ENCODE data around the gene OXCT2. TPM values are rescaled to one million over a fixed set of nuclear protein-coding genes. Genes with fewer than 3 reads are reported as not detected.

The OXCT2 gene
- total RNA-seq, 2 experiments from 2014 or later, result 0.49 to 1.5 TPM

GRCh38 chr1:39761016-39761415, 10.1 kb downstream of the OXCT2 start:
- DNase-seq (no peak), ATAC-seq (no peak)
- ChIA-PET CTCF (no interaction called here), POLR2A (no interaction called here)
- Mint-ChIP-seq H3K27me3 (no peaks in the 10 kb centered on the region), H3K4me3 (no peak overlapping the region), H3K4me1 (no peaks in the 10 kb centered on the region), H3K9me3 (ENCODE audit: low read depth) (no peaks in the 10 kb centered on the region), H3K27ac (no peak overlapping the region), H3K36me3 (ENCODE audit: low read depth) (peaks cover 27% of the 10 kb centered on the region)
- intact Hi-C loops (cut with DNase I, micrococcal nuclease), result no loop called here

- Mint-ChIP-seq H3K4me3 (no peak overlapping the region), H3K9me3 (ENCODE audit: low read depth) (no peaks in the 10 kb centered on the region), H3K27me3 (no peaks in the 10 kb centered on the region), H3K4me1 (no peaks in the 10 kb centered on the region), H3K36me3 (ENCODE audit: low read depth) (peaks cover 30% of the 10 kb centered on the region), H3K27ac (no peak overlapping the region)
- intact Hi-C loops (cut with DNase I, micrococcal nuclease), result no loop called here
- ATAC-seq (no peak), DNase-seq (no peak)
- ChIA-PET POLR2A (no interaction called here), CTCF (interaction anchor here (1.2 kb wide), 1 partner anchor 39 kb away, joined by 4 read pairs; no protein-coding TSS in a partner anchor)
These were observed 10.8 kb downstream of the OXCT2 start for GRCh38 chr1:39760074-39761008.

- CTCF ChIA-PET, result interaction anchor here (1.2 kb wide), 1 partner anchor 40 kb away, joined by 4 read pairs; no protein-coding TSS in a partner anchor
- ATAC-seq (no peak), DNase-seq (no peak)
- Mint-ChIP-seq H3K4me1 (no peaks in the 10 kb centered on the region), H3K4me3 (no peak overlapping the region), H3K27me3 (no peaks in the 10 kb centered on the region), H3K9me3 (ENCODE audit: low read depth) (no peaks in the 10 kb centered on the region), H3K27ac (no peak overlapping the region), H3K36me3 (ENCODE audit: low read depth) (peaks cover 30% of the 10 kb centered on the region)
- intact Hi-C loops (cut with DNase I, micrococcal nuclease), result loop anchor here in 1 of 2 experiments (2.0 kb wide), 1 partner anchor 17 kb away; no protein-coding TSS in a partner anchor
- POLR2A ChIA-PET, result no interaction called here
These were observed 11.8 kb downstream of the OXCT2 start for GRCh38 chr1:39759436-39759726.

GRCh38 chr1:39758556-39759435, 12.4 kb downstream of the OXCT2 start:
- ATAC-seq (no peak), DNase-seq (no peak)
- H3K36me3 Mint-ChIP-seq (ENCODE audit: low read depth), result peaks cover 31% of the 10 kb centered on the region
- intact Hi-C loops (cut with DNase I, micrococcal nuclease), result loop anchor here in 1 of 2 experiments (2.0 kb wide), 1 partner anchor 18 kb away; no protein-coding TSS in a partner anchor
- ChIA-PET POLR2A (no interaction called here), CTCF (interaction anchor here (1.2 kb wide), 1 partner anchor 40 kb away, joined by 4 read pairs; no protein-coding TSS in a partner anchor)
- H3K4me3 Mint-ChIP-seq, result no peak overlapping the region
- H3K27ac Mint-ChIP-seq, result no peak overlapping the region
- no peaks in the 10 kb centered on the region for H3K27me3 Mint-ChIP-seq
- no peaks in the 10 kb centered on the region for H3K9me3 Mint-ChIP-seq (ENCODE audit: low read depth)
- no peaks in the 10 kb centered on the region for H3K4me1 Mint-ChIP-seq

GRCh38 chr1:39757501-39757900, 13.6 kb downstream of the OXCT2 start:
- H3K9me3 Mint-ChIP-seq (ENCODE audit: low read depth), result no peaks in the 10 kb centered on the region
- intact Hi-C loops (cut with DNase I, micrococcal nuclease), result no loop called here
- H3K4me1 Mint-ChIP-seq, result no peaks in the 10 kb centered on the region
- H3K36me3 Mint-ChIP-seq (ENCODE audit: low read depth), result peaks cover 37% of the 10 kb centered on the region
- no peak overlapping the region for H3K4me3 Mint-ChIP-seq
- no peak for ATAC-seq
- POLR2A ChIA-PET, result no interaction called here
- CTCF ChIA-PET, result no interaction called here
- H3K27ac Mint-ChIP-seq, result no peak overlapping the region
- DNase-seq, result no peak
- H3K27me3 Mint-ChIP-seq, result no peaks in the 10 kb centered on the region

- Mint-ChIP-seq H3K4me3 (no peak overlapping the region), H3K27me3 (no peaks in the 10 kb centered on the region), H3K4me1 (no peaks in the 10 kb centered on the region), H3K27ac (no peak overlapping the region), H3K36me3 (ENCODE audit: low read depth) (peaks cover 47% of the 10 kb centered on the region), H3K9me3 (ENCODE audit: low read depth) (no peaks in the 10 kb centered on the region)
- DNase-seq (no peak), ATAC-seq (no peak)
- intact Hi-C loops (cut with DNase I, micrococcal nuclease), result no loop called here
- ChIA-PET POLR2A (no interaction called here), CTCF (no interaction called here)
These were observed 15.0 kb downstream of the OXCT2 start for GRCh38 chr1:39755965-39756659.

GRCh38 chr1:39754906-39755504, 16.1 kb downstream of the OXCT2 start:
- intact Hi-C loops (cut with DNase I, micrococcal nuclease), result no loop called here
- Mint-ChIP-seq H3K27ac (no peak overlapping the region), H3K27me3 (no peaks in the 10 kb centered on the region), H3K9me3 (ENCODE audit: low read depth) (no peaks in the 10 kb centered on the region), H3K36me3 (ENCODE audit: low read depth) (peaks cover 55% of the 10 kb centered on the region), H3K4me1 (no peaks in the 10 kb centered on the region), H3K4me3 (no peak overlapping the region)
- ChIA-PET CTCF (interaction anchor here (0.6 kb wide), 2 partner anchors 145 to 355 kb away, joined by 3 read pairs; no protein-coding TSS in a partner anchor), POLR2A (no interaction called here)
- ATAC-seq (no peak), DNase-seq (no peak)

GRCh38 chr1:39754026-39754570, 17.1 kb downstream of the OXCT2 start:
- no peaks in the 10 kb centered on the region for H3K9me3 Mint-ChIP-seq (ENCODE audit: low read depth)
- no peaks in the 10 kb centered on the region for H3K27me3 Mint-ChIP-seq
- DNase-seq, result no peak
- ChIA-PET CTCF (interaction anchor here (0.6 kb wide), 2 partner anchors 144 to 152 kb away, joined by 3 to 4 read pairs; no protein-coding TSS in a partner anchor), POLR2A (no interaction called here)
- peaks cover 56% of the 10 kb centered on the region for H3K36me3 Mint-ChIP-seq (ENCODE audit: low read depth)
- ATAC-seq, result no peak
- intact Hi-C loops (cut with DNase I, micrococcal nuclease), result no loop called here
- H3K27ac Mint-ChIP-seq, result no peak overlapping the region
- H3K4me1 Mint-ChIP-seq, result no peaks in the 10 kb centered on the region
- no peak overlapping the region for H3K4me3 Mint-ChIP-seq

- ATAC-seq (no peak), DNase-seq (no peak)
- H3K27ac Mint-ChIP-seq, result no peak overlapping the region
- H3K27me3 Mint-ChIP-seq, result no peaks in the 10 kb centered on the region
- H3K36me3 Mint-ChIP-seq (ENCODE audit: low read depth), result peaks cover 55% of the 10 kb centered on the region
- H3K9me3 Mint-ChIP-seq (ENCODE audit: low read depth), result no peaks in the 10 kb centered on the region
- ChIA-PET POLR2A (no interaction called here), CTCF (interaction anchor here (0.6 kb wide), 1 partner anchor 153 kb away, joined by 4 read pairs; no protein-coding TSS in a partner anchor)
- no peaks in the 10 kb centered on the region for H3K4me1 Mint-ChIP-seq
- intact Hi-C loops (cut with DNase I, micrococcal nuclease), result no loop called here
- no peak overlapping the region for H3K4me3 Mint-ChIP-seq
These were observed 17.8 kb downstream of the OXCT2 start for GRCh38 chr1:39753132-39754025.

GRCh38 chr1:39752703-39753102, 18.4 kb downstream of the OXCT2 start:
- no peak for ATAC-seq
- intact Hi-C loops (cut with DNase I, micrococcal nuclease), result no loop called here
- Mint-ChIP-seq H3K27ac (no peak overlapping the region), H3K36me3 (ENCODE audit: low read depth) (peaks cover 51% of the 10 kb centered on the region), H3K27me3 (no peaks in the 10 kb centered on the region), H3K4me3 (no peak overlapping the region), H3K4me1 (no peaks in the 10 kb centered on the region), H3K9me3 (ENCODE audit: low read depth) (no peaks in the 10 kb centered on the region)
- no peak for DNase-seq
- CTCF ChIA-PET, result no interaction called here
- POLR2A ChIA-PET, result no interaction called here
